Loucy (cell line): Measurements from ENCODE around the gene EXOSC7.
"Not testable (repeated sequence)": the region's sequence is repeated elsewhere in the genome, so short reads cannot be mapped to it uniquely, and the experiment has no call there.

Source experiments
- H2AFZ ChIP-seq: fragments of 200-600 bp; sonication (generic); 2 replicates; pipeline ENCODE4 v1.6.0; 2016; ENCODE audit warnings: antibody characterized with exemption, mild to moderate bottlenecking, low read length, moderate library complexity
- H3F3A ChIP-seq: fragments of 200-600 bp; 2 replicates; pipeline ENCODE4 v1.6.0; 2016; ENCODE audit warnings: antibody characterized with exemption, low read depth, mild to moderate bottlenecking
- H3K27me3 ChIP-seq: fragments of 200-600 bp; sonication (generic); 2 replicates; pipeline ENCODE4 v1.6.1; 2014; ENCODE audit warnings: low read length, mild to moderate bottlenecking; ENCODE audit not compliant: insufficient read depth, poor library complexity, severe bottlenecking
- H3K36me3 ChIP-seq: fragments of 200-600 bp; sonication (generic); 2 replicates; pipeline ENCODE4 v1.6.1; 2016; ENCODE audit warnings: low read length; ENCODE audit not compliant: insufficient read depth
- H3K4me1 ChIP-seq: fragments of 200-600 bp; sonication (generic); 2 replicates; pipeline ENCODE4 v1.5.1; 2014; ENCODE audit warnings: low read length, mild to moderate bottlenecking; ENCODE audit not compliant: insufficient read depth, poor library complexity, severe bottlenecking
- H3K4me2 ChIP-seq: fragments of 200-600 bp; sonication (generic); 2 replicates; pipeline ENCODE4 v1.6.0; 2014; ENCODE audit warnings: antibody characterized with exemption, low read length, low read depth, mild to moderate bottlenecking; ENCODE audit not compliant: poor library complexity, severe bottlenecking
- H3K4me3 ChIP-seq: fragments of 200-600 bp; sonication (generic); 2 replicates; pipeline ENCODE4 v1.5.1; 2014; ENCODE audit warnings: low read length, mild to moderate bottlenecking, mixed read lengths; ENCODE audit not compliant: poor library complexity, severe bottlenecking
- H3K79me2 ChIP-seq: fragments of 200-600 bp; sonication (generic); 2 replicates; pipeline ENCODE4 v1.6.1; 2014; ENCODE audit warnings: low read length; ENCODE audit not compliant: insufficient read depth
- H3K9ac ChIP-seq: fragments of 200-600 bp; sonication (generic); 2 replicates; pipeline ENCODE4 v1.6.0; 2014; ENCODE audit warnings: mild to moderate bottlenecking, low read depth, low read length, moderate library complexity; ENCODE audit not compliant: poor library complexity, severe bottlenecking
- H3K9me2 ChIP-seq: fragments of 200-600 bp; sonication (generic); replicated peaks from 2 replicates; pipeline ENCODE4 v1.6.1; 2016; ENCODE audit warnings: low read depth, low read length, mixed read lengths
- H3K9me3 ChIP-seq: fragments of 200-600 bp; sonication (generic); 2 replicates; pipeline ENCODE4 v1.6.1; 2014; ENCODE audit warnings: mild to moderate bottlenecking, antibody characterized with exemption, low read length, low read depth; ENCODE audit not compliant: insufficient read depth
- H4K20me1 ChIP-seq: fragments of 200-600 bp; sonication (generic); 2 replicates; pipeline ENCODE4 v1.6.0; 2014; ENCODE audit warnings: antibody characterized with exemption, low read length, mild to moderate bottlenecking; ENCODE audit not compliant: insufficient read depth, poor library complexity, severe bottlenecking
- EZH2phosphoT487 ChIP-seq: fragments of 200-600 bp; IDR thresholded peaks from 2 replicates; pipeline ENCODE4 v1.6.1; 2018; ENCODE audit warnings: antibody characterized with exemption, mild to moderate bottlenecking, moderate library complexity, borderline replicate concordance
- TF ChIP-seq, protein P1 (sequence below): fragments of 200-600 bp; sonication (generic); conservative IDR thresholded peaks from 2 replicates; pipeline ENCODE4 v1.5.1; 2014; ENCODE audit warnings: mild to moderate bottlenecking, antibody characterized with exemption, low read length

Gene EXOSC7

DNA sequence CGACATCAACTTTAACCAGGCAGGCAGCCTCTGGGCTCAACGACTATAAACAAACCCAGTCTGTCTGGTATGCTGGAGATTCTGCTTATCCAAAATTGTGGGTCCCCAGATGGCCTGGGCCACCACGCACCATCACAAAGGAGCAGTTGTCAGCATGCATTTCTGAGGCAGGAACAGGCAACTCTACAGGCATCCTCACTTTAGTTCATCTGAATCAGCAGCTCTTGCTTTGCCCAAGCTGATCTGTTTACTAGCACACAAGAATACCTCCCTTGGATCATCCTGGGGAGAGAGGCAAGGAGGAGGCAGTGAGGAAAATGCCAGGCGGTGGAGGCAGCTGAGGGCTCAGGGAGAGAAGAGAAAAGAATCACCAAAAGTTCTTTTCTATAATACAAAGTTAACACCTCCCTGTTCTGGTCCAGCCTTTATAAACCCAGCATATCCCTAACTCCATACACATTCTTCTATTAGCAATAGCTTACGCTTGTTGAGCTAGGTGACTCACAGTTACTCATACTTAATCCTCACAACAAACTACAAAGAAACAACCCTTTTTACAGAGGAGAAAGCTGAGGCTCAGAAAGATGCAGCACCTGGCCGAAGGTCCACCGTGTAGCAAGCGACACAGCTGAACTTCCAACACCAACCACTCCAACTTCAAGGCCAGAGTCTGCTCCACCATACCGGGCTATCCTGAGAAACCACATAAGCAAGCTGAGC lies 33.7 kb upstream of the EXOSC7 start:
- H3K9me3 ChIP-seq, result no peaks in the 10 kb centered on the region
- peaks cover 59% of the 10 kb centered on the region; the same call in 1 of the 2 replicates for H3K36me3 ChIP-seq
- H3K4me2 ChIP-seq, result no peak overlapping the region
- no peaks in the 10 kb centered on the region for H3K27me3 ChIP-seq
- no peaks in the 10 kb centered on the region for H3K4me1 ChIP-seq
- no peak overlapping the region for H3K9ac ChIP-seq
- H3K4me3 ChIP-seq, result no peak overlapping the region
- no peak overlapping the region for H2AFZ ChIP-seq
- H4K20me1 ChIP-seq, result no peaks in the 10 kb centered on the region
- no peaks in the 10 kb centered on the region for H3K9me2 ChIP-seq
- no peak for TF ChIP-seq EZH2phosphoT487
- TF ChIP-seq, protein P1, sequence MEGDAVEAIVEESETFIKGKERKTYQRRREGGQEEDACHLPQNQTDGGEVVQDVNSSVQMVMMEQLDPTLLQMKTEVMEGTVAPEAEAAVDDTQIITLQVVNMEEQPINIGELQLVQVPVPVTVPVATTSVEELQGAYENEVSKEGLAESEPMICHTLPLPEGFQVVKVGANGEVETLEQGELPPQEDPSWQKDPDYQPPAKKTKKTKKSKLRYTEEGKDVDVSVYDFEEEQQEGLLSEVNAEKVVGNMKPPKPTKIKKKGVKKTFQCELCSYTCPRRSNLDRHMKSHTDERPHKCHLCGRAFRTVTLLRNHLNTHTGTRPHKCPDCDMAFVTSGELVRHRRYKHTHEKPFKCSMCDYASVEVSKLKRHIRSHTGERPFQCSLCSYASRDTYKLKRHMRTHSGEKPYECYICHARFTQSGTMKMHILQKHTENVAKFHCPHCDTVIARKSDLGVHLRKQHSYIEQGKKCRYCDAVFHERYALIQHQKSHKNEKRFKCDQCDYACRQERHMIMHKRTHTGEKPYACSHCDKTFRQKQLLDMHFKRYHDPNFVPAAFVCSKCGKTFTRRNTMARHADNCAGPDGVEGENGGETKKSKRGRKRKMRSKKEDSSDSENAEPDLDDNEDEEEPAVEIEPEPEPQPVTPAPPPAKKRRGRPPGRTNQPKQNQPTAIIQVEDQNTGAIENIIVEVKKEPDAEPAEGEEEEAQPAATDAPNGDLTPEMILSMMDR, result no peak
- no peaks in the 10 kb centered on the region for H3F3A ChIP-seq
- no peaks in the 10 kb centered on the region for H3K79me2 ChIP-seq

DNA sequence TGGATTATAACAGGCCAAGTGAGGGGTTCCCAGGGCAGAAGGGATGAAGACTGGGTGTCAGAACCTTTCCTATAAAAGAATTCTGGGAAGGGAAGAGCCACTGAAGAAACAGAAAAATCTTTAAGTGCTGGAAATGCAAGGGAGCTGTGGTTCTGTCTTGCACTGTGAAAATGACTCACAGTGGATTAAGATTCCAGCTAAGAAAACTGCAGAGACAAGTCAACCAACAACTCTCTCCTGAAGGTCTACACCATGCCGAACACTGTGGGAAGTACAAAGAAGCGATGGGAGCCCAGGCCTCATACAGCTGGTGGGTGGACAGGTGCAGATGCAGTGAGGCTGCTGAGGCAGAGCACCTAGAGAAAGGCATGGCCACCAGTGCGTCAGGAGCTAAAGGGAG lies 27.8 kb upstream of the EXOSC7 start:
- Histone ChIP-seq H3K4me2 (no peak overlapping the region), H2AFZ (no peak overlapping the region), H3K9me3 (no peaks in the 10 kb centered on the region), H3K9ac (no peak overlapping the region), H3K4me1 (peaks cover 10% of the 10 kb centered on the region), H3K36me3 (peaks cover 19% of the 10 kb centered on the region; the same call in 1 of the 2 replicates), H4K20me1 (peaks cover 16% of the 10 kb centered on the region), H3K4me3 (no peak overlapping the region), H3K9me2 (no peaks in the 10 kb centered on the region), H3K79me2 (peaks cover 6% of the 10 kb centered on the region; the same call in 1 of the 2 replicates), H3F3A (no peaks in the 10 kb centered on the region), H3K27me3 (no peaks in the 10 kb centered on the region)
- no peak for TF ChIP-seq EZH2phosphoT487
- TF ChIP-seq, protein P1, result no peak

DNA sequence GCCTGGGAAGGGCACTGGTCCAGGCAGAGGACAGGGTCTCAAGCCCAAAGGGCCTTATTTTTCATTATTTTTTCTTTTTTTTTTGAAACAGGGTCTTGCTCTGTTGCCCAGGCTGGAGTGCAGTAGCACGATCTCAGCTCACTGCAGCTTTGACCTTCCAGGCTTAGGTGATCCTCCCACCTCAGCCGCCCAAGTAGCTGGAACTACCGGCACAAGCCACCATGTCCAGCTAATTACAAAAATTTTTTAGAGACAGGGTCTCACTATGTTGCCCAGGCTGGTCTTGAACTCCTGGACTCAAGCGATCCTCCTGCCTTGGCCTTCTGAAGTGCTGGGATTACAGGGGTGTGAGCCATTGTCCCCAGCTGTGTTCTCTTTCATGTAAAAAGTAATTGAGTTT lies 26.3 kb upstream of the EXOSC7 start:
- not testable (repeated sequence) for H3F3A ChIP-seq, H3K4me3 ChIP-seq, H3K79me2 ChIP-seq, H2AFZ ChIP-seq, H3K9me3 ChIP-seq, H3K4me2 ChIP-seq, H3K9ac ChIP-seq, H3K9me2 ChIP-seq, H3K27me3 ChIP-seq
- Histone ChIP-seq H4K20me1 (peaks cover 16% of the 10 kb centered on the region), H3K36me3 (peaks cover 21% of the 10 kb centered on the region; the same call in 1 of the 2 replicates), H3K4me1 (peaks cover 10% of the 10 kb centered on the region)

DNA sequence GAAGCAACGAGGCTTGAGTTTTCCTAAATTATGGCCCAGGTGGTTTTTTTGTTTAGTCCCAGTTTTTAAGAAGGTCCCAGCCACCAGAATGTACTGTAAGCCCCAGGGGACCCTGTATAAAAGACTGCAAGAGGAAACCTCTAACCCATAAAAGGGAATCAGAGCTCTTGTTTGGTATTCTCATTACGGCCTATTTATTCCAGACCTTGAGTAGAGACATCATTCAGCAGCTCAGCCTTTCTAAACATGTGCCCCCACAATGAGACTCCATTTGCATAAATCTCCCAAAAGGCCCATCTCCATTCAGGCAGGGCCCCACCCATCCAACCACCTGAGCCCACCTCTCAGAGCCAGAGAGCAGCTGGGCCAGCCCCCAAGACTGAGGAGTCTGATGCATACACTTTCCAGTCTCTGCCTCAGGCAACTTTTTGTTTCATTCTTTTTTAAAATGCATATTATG lies 25.7 kb upstream of the EXOSC7 start:
- Histone ChIP-seq H4K20me1 (peaks cover 16% of the 10 kb centered on the region), H3K4me3 (no peak overlapping the region), H3K79me2 (peaks cover 6% of the 10 kb centered on the region; the same call in 1 of the 2 replicates), H3F3A (no peaks in the 10 kb centered on the region), H3K27me3 (no peaks in the 10 kb centered on the region), H3K9me3 (no peaks in the 10 kb centered on the region), H2AFZ (no peak overlapping the region), H3K4me2 (no peak overlapping the region), H3K9ac (no peak overlapping the region), H3K9me2 (no peaks in the 10 kb centered on the region), H3K4me1 (peaks cover 10% of the 10 kb centered on the region), H3K36me3 (peaks cover 17% of the 10 kb centered on the region; the same call in 1 of the 2 replicates)
- TF ChIP-seq, protein P1, result no peak
- TF ChIP-seq EZH2phosphoT487, result no peak
